Neural progenitor cell (in vitro differentiated cells): ENCODE measurements around the gene DCC.

Experiments
- CTCF ChIP-seq: fragments of 200-600 bp; sonication (generic); IDR thresholded peaks from 2 replicates; pipeline ENCODE4 v1.5.1; 2017; ENCODE audit warnings: antibody characterized with exemption, mild to moderate bottlenecking
- EZH2 ChIP-seq: fragments of 200-600 bp; sonication (generic); IDR thresholded peaks from 2 replicates; pipeline ENCODE4 v1.6.1; 2017; ENCODE audit warnings: antibody characterized with exemption, mild to moderate bottlenecking, moderate library complexity

- no peak for TF ChIP-seq CTCF
- no peak for TF ChIP-seq EZH2
Observed at GRCh38 chr18:52391810-52392559, 52.0 kb downstream of the DCC start.
